DND-41 (cell line): ENCODE results near the gene BRD7.

Experiments used
- ATAC-seq: fragments of 200-7000 bp; cut with Tn5 transposase; 3 replicates; pipeline ENCODE4 v1.9.1; 2021; ENCODE audit warnings: low read depth; ENCODE audit not compliant: insufficient read depth
- DNase-seq: peaks from one replicate; pipeline ENCODE4 v3.0.0-alpha.2; 2020
- H2AFZ ChIP-seq: 2 replicates; pipeline ENCODE4 v1.6.0; 2012; ENCODE audit warnings: low read depth, low read length
- H3K27ac ChIP-seq: 2 replicates; pipeline ENCODE4 v1.5.1; 2012; ENCODE audit warnings: low read length, inconsistent platforms
- H3K27me3 ChIP-seq: fragments of 200-600 bp; sonication (generic); 2 replicates; pipeline ENCODE4 v1.6.0; 2012; ENCODE audit warnings: low read length, mild to moderate bottlenecking, inconsistent platforms; ENCODE audit not compliant: insufficient read depth, poor library complexity
- H3K36me3 ChIP-seq: 2 replicates; pipeline ENCODE4 v1.5.1; 2012; ENCODE audit warnings: low read length, inconsistent platforms; ENCODE audit not compliant: insufficient read depth
- H3K4me1 ChIP-seq: 2 replicates; pipeline ENCODE4 v1.5.1; 2012; ENCODE audit warnings: mild to moderate bottlenecking, low read length; ENCODE audit not compliant: insufficient read depth
- H3K4me2 ChIP-seq: 2 replicates; pipeline ENCODE4 v1.6.0; 2012; ENCODE audit warnings: mild to moderate bottlenecking, moderate library complexity, low read length, inconsistent platforms; ENCODE audit not compliant: insufficient read depth
- H3K4me3 ChIP-seq, 2 experiments: fragments of 200-600 bp in 1 of 2; shearing (Covaris generic) in 1 of 2; 2 replicates each; pipeline ENCODE4 v1.5.1; 2012 to 2016; ENCODE audit warnings: inconsistent platforms in 2 of 2, low read length in 2 of 2, mild to moderate bottlenecking in 2 of 2, low read depth in 1 of 2, moderate library complexity in 1 of 2
- H3K79me2 ChIP-seq: 2 replicates; pipeline ENCODE4 v1.6.0; 2012; ENCODE audit warnings: low read length, inconsistent platforms; ENCODE audit not compliant: insufficient read depth
- H3K9ac ChIP-seq: 2 replicates; pipeline ENCODE4 v1.6.0; 2012; ENCODE audit warnings: low read depth, mild to moderate bottlenecking, inconsistent platforms, low read length, moderate library complexity
- H3K9me3 ChIP-seq: 2 replicates; pipeline ENCODE4 v1.5.1; 2012; ENCODE audit warnings: low read length, moderate library complexity, mild to moderate bottlenecking, inconsistent platforms; ENCODE audit not compliant: insufficient read depth, severe bottlenecking
- H4K20me1 ChIP-seq: 2 replicates; pipeline ENCODE4 v1.6.0; 2012; ENCODE audit warnings: low read length; ENCODE audit not compliant: insufficient read depth
- CTCF ChIP-seq: IDR thresholded peaks from 2 replicates; pipeline ENCODE4 v1.5.1; 2012; ENCODE audit warnings: borderline replicate concordance, low read length, moderate library complexity, mild to moderate bottlenecking; ENCODE audit not compliant: poor library complexity, severe bottlenecking; ENCODE audit errors: extremely low read depth
- EZH2 ChIP-seq: IDR thresholded peaks from 3 replicates; pipeline ENCODE4 v1.6.1; 2012; ENCODE audit warnings: borderline replicate concordance, low read depth, mild to moderate bottlenecking, moderate library complexity, low read length, inconsistent platforms; ENCODE audit not compliant: severe bottlenecking

BRD7 gene

DNA sequence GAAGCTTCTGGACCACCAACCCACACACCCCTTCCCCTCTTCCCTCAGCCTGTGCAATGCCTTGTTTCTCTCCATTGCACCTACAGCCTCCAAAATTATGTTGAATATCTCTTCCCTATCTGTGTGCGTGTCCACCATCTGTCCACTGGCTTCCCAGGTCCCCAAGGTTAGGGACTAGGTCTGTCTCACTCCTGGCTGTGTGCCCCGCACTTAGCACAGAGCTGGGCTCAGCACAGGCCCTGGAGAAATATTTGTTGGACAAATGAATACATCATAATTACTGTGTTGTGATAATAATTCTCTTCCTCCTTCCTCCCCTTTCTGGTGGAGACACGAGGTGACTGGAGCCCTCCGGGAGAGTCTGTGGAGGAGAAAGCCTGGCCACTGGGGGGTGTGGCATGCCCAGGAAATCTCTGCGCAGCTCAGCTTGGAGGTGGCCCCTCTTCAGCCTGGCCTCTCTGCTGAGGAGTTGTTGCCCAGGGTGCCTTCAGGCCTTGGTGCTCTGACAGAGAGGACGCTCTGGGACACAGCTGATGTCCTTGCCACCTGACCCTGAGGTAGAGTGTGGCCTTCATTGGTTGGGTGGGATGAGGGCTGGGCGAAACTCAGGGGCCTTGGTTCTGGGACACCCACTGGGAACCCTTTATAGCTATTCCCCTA lies 3.3 kb upstream of the BRD7 start:
- Histone ChIP-seq H3K4me3 (no peak overlapping the region), H3K9me3 (no peaks in the 10 kb centered on the region), H3K9ac (no peak overlapping the region), H2AFZ (no peak overlapping the region), H3K4me1 (peaks cover 18% of the 10 kb centered on the region), H4K20me1 (peaks cover 10% of the 10 kb centered on the region; the same call in 1 of the 2 replicates), H3K27ac (no peak overlapping the region), H3K4me2 (no peak overlapping the region), H3K36me3 (peaks cover 4% of the 10 kb centered on the region), H3K79me2 (peaks cover 19% of the 10 kb centered on the region), H3K27me3 (peaks cover 19% of the 10 kb centered on the region)
- DNase-seq = no peak
- ATAC-seq = no peak
- TF ChIP-seq CTCF = peak; percentile 33
- TF ChIP-seq EZH2 = no peak

- Histone ChIP-seq H3K4me3 (no peak overlapping the region), H3K36me3 (peaks cover 13% of the 10 kb centered on the region), H2AFZ (no peak overlapping the region), H4K20me1 (peaks cover 10% of the 10 kb centered on the region; the same call in 1 of the 2 replicates), H3K27ac (no peak overlapping the region), H3K4me1 (peaks cover 27% of the 10 kb centered on the region), H3K9ac (no peak overlapping the region), H3K79me2 (peaks cover 28% of the 10 kb centered on the region), H3K27me3 (peaks cover 19% of the 10 kb centered on the region), H3K4me2 (no peak overlapping the region), H3K9me3 (no peaks in the 10 kb centered on the region)
- no peak for DNase-seq
- TF ChIP-seq EZH2 = no peak
- TF ChIP-seq CTCF = no peak
- ATAC-seq = no peak
These were observed 2.4 kb upstream of the BRD7 start for GRCh38 chr16:50371036-50371716.

DNA sequence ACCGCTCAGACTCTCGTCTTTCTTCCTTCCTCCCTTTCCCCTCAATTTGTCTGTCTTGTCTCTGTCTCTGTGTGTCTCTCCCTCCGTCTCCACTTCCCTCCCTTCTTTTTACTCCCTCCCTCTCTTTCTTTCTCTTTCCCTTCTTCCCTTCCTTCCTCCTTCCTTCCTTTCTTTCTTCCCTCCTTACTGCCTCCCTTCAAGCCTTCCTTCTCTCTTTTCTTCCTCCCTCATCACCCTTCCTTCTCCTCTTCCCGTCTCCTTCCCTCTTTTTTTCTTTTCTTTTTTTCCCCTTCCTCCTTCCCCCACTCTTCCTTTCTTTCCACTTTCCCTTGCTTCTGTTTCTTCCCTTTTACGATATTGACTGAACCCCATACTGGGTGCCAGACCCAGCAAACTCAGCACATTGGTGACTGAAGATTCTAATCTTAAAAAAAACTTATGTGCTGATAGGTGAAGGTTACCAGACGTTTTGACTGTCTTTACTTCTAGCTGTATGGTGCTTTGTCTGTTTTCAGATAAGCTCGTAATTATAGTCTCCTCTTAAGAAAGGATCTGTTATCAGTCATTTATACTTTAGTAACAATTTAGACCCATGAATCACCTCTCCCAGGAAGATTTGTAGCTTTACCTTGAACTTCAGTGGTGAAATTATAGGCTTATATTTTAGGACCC lies 481 bp upstream of the BRD7 start:
- Histone ChIP-seq H3K36me3 (peaks cover 32% of the 10 kb centered on the region), H3K27ac (peak overlapping the region; percentile 77), H3K79me2 (peaks cover 47% of the 10 kb centered on the region), H3K4me2 (peak overlapping the region; percentile 82), H4K20me1 (peaks cover 22% of the 10 kb centered on the region; the same call in 1 of the 2 replicates), H3K27me3 (peaks cover 10% of the 10 kb centered on the region), H3K9me3 (no peaks in the 10 kb centered on the region), H3K4me3 (peak overlapping the region; percentile 23 to 67; a peak in 3 of 4 replicates), H3K4me1 (peaks cover 44% of the 10 kb centered on the region), H3K9ac (peak overlapping the region; percentile 54), H2AFZ (peak overlapping the region; percentile 96)
- no peak for DNase-seq
- TF ChIP-seq CTCF = no peak
- TF ChIP-seq EZH2 = no peak
- ATAC-seq = no peak
